ENCODE measurements around the gene RIBC1.

Gene RIBC1

GRCh38 chrX:53438174-53438831, 15.6 kb downstream of the RIBC1 start:
- TF ChIP-seq CTCF (conservative IDR thresholded peaks at IDR 0.05; ENCODE audit: low read length) = no peak
- Histone ChIP-seq H2AFZ (ENCODE audit: low read length) (no peak overlapping the region), H3K9me3 (ENCODE audit: insufficient read depth, low read depth, low read length) (no peaks in the 10 kb centered on the region), H3K4me3 (ENCODE audit: low read length, poor library complexity, severe bottlenecking) (no peak overlapping the region), H3K36me3 (ENCODE audit: insufficient read depth, low read length) (no peaks in the 10 kb centered on the region), H3K27me3 (ENCODE audit: insufficient read depth, low read length, poor library complexity, severe bottlenecking) (no peaks in the 10 kb centered on the region), H3K79me2 (ENCODE audit: insufficient read depth, low read length) (peaks cover 8% of the 10 kb centered on the region), H3K9ac (ENCODE audit: low read depth, low read length, poor library complexity, severe bottlenecking) (no peak overlapping the region), H4K20me1 (ENCODE audit: insufficient read depth, low read length, poor library complexity, severe bottlenecking) (no peaks in the 10 kb centered on the region), H3K4me2 (ENCODE audit: low read depth, low read length, poor library complexity, severe bottlenecking) (no peak overlapping the region), H3K4me1 (ENCODE audit: insufficient read depth, low read length, poor library complexity, severe bottlenecking) (peaks cover 8% of the 10 kb centered on the region), H3K9me2 (replicated peaks; ENCODE audit: low read depth, low read length) (no peaks in the 10 kb centered on the region), H3F3A (ENCODE audit: low read depth) (no peaks in the 10 kb centered on the region)

GRCh38 chrX:53438832-53439230, 16.2 kb downstream of the RIBC1 start:
- H3K9me3 ChIP-seq (ENCODE audit: insufficient read depth, low read depth, low read length) = no peaks in the 10 kb centered on the region
- TF ChIP-seq CTCF (conservative IDR thresholded peaks at IDR 0.05; ENCODE audit: low read length) = no peak
- no peak for TF ChIP-seq EZH2phosphoT487 (IDR thresholded peaks at IDR 0.05; ENCODE audit: borderline replicate concordance)
- no peak overlapping the region for H3K9ac ChIP-seq (ENCODE audit: low read depth, low read length, poor library complexity, severe bottlenecking)
- no peaks in the 10 kb centered on the region for H3K27me3 ChIP-seq (ENCODE audit: insufficient read depth, low read length, poor library complexity, severe bottlenecking)
- H3K4me3 ChIP-seq (ENCODE audit: low read length, poor library complexity, severe bottlenecking) = no peak overlapping the region
- peaks cover 3% of the 10 kb centered on the region for H3K79me2 ChIP-seq (ENCODE audit: insufficient read depth, low read length)
- no peaks in the 10 kb centered on the region for H3F3A ChIP-seq (ENCODE audit: low read depth)
- no peaks in the 10 kb centered on the region for H3K9me2 ChIP-seq (replicated peaks; ENCODE audit: low read depth, low read length)
- peaks cover 4% of the 10 kb centered on the region for H3K4me1 ChIP-seq (ENCODE audit: insufficient read depth, low read length, poor library complexity, severe bottlenecking)
- no peaks in the 10 kb centered on the region for H4K20me1 ChIP-seq (ENCODE audit: insufficient read depth, low read length, poor library complexity, severe bottlenecking)
- H2AFZ ChIP-seq (ENCODE audit: low read length) = no peak overlapping the region
- H3K36me3 ChIP-seq (ENCODE audit: insufficient read depth, low read length) = no peaks in the 10 kb centered on the region
- no peak overlapping the region for H3K4me2 ChIP-seq (ENCODE audit: low read depth, low read length, poor library complexity, severe bottlenecking)

- H3F3A ChIP-seq (ENCODE audit: low read depth) = no peaks in the 10 kb centered on the region
- no peaks in the 10 kb centered on the region for H3K9me3 ChIP-seq (ENCODE audit: insufficient read depth, low read depth, low read length)
- no peaks in the 10 kb centered on the region for H3K27me3 ChIP-seq (ENCODE audit: insufficient read depth, low read length, poor library complexity, severe bottlenecking)
- H3K4me3 ChIP-seq (ENCODE audit: low read length, poor library complexity, severe bottlenecking) = no peak overlapping the region
- H3K9me2 ChIP-seq (replicated peaks; ENCODE audit: low read depth, low read length) = no peaks in the 10 kb centered on the region
- no peak overlapping the region for H2AFZ ChIP-seq (ENCODE audit: low read length)
- H3K79me2 ChIP-seq (ENCODE audit: insufficient read depth, low read length) = no peaks in the 10 kb centered on the region
- no peaks in the 10 kb centered on the region for H3K36me3 ChIP-seq (ENCODE audit: insufficient read depth, low read length)
- no peak for TF ChIP-seq EZH2phosphoT487 (IDR thresholded peaks at IDR 0.05; ENCODE audit: borderline replicate concordance)
- no peak overlapping the region for H3K4me2 ChIP-seq (ENCODE audit: low read depth, low read length, poor library complexity, severe bottlenecking)
- peaks cover 4% of the 10 kb centered on the region for H3K4me1 ChIP-seq (ENCODE audit: insufficient read depth, low read length, poor library complexity, severe bottlenecking)
- no peaks in the 10 kb centered on the region for H4K20me1 ChIP-seq (ENCODE audit: insufficient read depth, low read length, poor library complexity, severe bottlenecking)
- no peak overlapping the region for H3K9ac ChIP-seq (ENCODE audit: low read depth, low read length, poor library complexity, severe bottlenecking)
Observed at GRCh38 chrX:53440101-53440500, 17.4 kb downstream of the RIBC1 start.

Measured in Loucy (cell line).